ENCODE data around the gene GSC.
"Not testable (repeated sequence)": the region's sequence is repeated elsewhere in the genome, so short reads cannot be mapped to it uniquely, and the experiment has no call there.

Gene GSC

DNA sequence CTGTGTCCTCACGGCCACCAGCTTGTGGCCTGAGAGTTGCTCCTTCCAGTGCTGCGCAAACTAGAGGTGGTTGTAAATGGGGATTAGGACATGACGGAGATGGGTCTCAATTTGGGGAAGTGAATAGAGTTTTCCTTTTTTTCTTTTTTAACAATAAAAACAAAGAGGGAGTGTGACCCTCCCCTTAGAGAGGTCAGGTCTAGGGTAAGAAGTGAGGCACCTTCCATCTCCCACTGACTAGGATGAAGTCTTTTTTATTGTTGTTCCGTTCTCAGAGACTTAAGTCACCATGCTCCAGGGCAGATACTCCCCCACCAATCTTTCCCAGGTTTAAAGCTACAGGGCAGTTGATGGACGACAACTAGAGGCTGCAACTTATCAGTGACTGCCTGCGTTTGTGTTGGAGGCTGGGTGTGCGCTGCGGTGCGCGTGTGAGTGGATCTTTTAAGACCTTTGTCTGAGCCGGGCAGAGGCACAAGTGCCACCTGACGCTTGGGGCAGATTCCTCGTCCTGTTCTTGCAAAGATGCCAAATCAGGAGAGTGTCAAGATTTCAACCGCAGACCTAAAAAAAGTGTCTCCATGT lies 2.1 kb upstream of the GSC start:
- DNase-seq (ENCODE audit: low read depth), result no peak

DNA sequence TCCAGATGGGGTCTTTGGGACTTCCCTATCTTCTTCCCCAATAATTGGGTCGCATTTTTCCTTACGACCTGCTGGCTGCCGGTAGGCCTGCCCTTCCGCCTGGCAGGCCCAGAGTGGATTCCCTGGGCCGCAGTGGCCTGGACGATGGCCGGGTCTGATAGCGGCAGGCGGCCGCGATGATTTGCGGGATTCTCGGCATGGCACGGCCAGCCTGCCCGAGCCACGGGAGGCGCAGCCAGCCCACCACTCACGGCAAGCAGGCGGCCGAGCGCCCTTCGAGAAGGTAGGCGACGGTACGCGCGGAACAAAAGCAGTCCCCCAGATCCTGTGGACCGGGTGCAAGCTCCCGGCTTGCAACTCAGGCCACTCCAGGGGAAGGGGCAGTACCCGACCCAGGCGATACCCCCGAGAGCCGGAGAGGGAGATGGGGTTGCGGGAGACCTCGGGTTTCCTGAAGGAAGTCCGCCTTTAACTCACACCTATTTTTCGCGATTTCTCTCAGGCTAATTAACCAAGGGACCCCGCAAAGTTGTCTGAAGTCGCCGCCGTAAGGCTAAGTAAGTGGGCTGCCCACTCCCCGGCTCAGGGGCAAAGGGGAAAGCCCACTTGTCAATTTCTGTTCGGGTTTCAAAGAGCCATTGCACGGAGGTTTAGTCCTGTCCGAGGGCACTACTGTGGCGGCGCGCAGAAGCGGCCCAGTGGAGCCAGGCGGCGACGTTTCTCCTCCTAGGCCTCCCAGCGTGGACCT lies 1.4 kb upstream of the GSC start:
- DNase-seq (ENCODE audit: low read depth), result no peak

DNA sequence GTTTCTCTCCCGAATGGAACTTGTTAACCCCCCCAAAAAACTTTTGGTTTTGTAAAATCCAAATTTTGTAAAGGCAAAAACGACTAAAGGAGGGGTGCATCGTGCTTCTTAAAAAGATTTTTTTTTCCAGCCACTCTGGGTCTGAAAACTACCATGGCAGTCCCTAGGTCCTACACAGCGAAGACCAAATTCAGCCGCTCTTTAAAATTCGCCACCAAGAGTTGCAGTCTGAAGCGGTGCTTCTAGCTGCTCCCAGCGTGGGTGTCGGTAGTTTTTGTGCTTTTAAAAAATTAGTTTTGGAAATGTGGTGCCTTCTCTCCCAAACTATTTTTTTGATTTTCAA lies 873 bp upstream of the GSC start:
- no peak for DNase-seq (ENCODE audit: low read depth)

DNA sequence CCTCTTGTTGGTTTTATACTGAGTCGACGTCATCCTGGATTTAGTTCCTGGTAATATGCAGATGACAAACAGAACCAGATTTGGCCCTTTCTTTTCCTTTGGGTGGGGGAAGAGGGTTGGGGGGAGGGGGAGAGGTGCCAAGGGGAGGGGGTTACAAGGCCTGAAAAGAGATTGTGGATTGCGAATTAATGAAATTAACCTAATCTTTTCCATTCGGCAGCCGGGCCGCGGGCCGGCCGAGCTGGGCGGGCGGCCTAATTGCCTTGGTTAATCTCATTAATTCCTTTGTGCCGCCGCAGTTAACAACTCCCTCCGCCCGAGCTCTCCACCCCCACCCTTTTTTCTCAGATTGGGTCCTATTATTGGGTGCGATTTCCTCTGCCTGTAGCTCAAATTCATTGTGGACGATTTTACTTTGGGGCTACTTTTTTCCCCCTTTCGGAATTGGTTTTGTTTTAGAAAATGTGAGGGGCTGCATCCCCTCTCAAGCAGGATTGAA lies 387 bp upstream of the GSC start:
- DNase-seq (ENCODE audit: low read depth), result peak; percentile 59

DNA sequence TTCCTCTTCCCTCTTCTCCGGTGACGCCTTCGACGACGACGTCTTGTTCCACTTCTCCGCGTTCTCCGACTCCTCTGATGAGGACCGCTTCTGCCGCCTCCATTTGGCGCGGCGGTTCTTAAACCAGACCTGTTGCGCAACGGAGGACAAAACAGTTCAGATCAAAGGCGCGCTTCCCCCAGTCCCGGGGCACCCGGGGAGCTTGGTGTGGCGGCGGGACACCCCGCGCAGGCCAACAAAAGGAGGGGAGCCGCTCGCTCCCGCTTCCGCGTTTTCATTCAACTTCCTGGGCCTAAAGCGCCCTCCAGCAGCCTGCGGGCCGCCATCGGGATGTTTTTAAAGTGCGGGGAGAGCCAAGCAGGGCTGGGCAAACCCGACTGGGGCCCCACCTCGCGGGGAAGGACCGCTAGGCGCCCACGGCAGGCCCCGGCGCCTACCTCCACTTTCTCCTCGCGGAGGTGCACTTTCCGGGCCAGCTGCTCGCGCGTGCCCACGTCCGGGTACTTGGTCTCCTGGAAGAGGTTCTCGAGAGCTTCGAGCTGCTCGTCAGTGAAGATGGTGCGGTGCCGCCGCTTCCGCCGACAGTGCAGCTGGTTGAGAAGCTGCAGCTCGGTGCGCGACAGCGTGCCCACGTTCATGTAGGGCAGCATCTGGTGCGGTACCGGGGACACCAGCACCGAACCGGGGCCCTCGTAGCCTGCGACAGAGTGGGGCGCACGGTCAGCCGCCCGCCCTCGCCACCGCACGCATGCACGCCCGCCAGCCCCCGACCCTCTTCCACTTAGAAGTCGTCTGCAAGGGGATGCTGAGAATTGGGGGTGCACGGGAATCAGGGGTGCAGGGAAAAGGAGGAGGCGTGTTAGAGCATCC lies 1.2 kb downstream of the GSC start:
- no peak for DNase-seq (ENCODE audit: low read depth)

DNA sequence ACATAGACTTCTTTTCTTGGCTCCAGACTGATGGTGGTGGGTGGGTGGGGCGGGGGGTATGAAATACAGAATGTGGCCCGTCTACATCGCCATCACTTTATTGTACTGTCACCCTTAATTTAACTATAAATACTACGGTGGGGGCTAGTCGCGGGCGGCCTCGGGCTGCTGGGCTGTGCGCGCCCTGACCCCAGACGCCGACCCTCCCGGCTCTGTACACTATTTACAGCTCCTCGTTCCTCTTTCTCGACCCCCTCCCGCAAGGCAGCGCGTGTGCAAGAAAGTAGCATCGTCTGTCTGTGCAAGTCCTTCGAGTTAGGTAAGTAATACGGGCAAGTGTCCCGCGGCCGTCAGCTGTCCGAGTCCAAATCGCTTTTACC lies 1.8 kb downstream of the GSC start:
- no peak for DNase-seq (ENCODE audit: low read depth)

DNA sequence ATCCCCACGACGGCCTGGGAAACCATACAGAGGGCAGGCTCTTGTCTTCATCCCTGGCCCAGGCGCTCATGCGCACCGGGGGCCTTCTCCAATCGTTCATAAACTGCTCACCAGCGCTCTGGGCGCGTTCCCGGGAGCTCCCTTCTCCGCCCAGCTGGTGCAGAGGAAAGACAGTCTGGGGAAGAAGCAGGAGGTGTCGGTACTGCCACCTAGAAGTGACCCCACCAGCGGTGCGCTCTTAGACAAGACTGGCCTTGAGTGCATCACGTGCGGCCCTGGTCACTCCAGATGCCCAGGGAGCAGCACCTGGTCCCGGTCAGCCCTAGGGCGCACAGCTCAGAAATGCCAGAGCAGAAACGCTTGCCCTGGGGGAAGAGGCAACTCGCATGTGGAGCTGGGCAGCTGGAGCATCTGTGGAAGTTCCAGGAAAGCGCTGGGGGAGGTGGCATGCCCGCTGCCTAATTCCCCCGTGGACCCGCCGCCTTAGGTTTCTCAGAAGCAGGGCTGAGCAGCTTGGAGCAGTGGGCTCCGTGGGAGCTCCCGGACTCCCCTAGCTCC lies 2.5 kb downstream of the GSC start:
- no peak for DNase-seq (ENCODE audit: low read depth)

DNA sequence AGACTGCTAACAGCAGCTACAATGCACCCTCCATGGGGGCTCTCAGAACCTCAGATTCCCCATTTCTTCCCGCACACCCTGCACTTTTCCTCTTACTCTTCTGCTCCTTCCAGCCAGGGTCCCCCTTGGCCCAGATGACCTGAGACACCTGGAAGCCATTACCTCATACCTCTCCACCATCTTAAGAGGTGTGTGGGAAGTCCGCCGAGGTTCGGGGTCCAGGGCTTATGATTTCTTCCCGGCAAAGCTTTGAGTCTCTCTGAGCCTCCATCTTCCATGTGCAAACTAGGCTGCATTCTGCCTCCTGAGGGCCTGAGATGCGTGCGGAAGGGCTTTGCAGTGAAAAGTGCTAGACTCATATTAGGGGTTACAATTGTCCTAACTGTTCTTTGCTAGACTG lies 5.3 kb downstream of the GSC start:
- no peak for DNase-seq (ENCODE audit: low read depth)

DNA sequence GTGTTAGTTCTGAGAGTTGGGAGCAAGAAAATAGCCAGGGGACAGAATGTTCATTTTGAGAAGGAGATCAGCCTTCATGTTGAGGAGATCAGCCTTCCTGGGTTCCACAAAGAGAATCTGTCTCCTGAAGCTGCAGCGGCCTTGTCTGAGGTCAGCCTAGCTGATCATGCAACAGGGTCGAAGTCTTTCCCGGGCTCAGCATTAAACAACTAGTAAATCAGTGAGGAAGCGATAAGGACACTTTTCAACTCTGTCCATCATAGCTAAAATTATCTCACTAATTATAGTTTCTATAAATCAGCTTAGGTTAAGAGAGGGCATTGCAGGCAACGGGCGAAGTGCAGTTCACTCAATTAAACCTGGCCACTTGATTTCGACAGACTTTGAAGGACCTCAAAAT lies 7.5 kb downstream of the GSC start:
- no peak for DNase-seq (ENCODE audit: low read depth)

DNA sequence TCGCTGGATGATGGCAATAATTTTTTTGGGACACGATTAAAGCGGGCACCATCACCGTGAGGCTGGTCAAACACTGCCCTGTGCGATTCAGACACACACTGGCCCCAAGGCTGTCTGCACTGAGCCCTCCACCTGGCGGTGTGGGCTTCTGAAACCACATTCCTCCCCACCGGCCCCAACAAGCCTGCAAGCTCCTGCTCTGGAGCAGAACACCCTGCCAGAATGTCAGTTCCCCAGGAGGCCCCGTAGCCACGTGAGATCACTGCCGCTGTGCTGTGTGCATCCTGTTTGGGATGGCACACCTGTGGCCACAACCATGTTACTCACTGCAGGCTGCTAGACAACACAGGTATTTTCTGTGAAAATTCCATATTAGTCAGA lies 7.9 kb downstream of the GSC start:
- DNase-seq (ENCODE audit: low read depth), result no peak

DNA sequence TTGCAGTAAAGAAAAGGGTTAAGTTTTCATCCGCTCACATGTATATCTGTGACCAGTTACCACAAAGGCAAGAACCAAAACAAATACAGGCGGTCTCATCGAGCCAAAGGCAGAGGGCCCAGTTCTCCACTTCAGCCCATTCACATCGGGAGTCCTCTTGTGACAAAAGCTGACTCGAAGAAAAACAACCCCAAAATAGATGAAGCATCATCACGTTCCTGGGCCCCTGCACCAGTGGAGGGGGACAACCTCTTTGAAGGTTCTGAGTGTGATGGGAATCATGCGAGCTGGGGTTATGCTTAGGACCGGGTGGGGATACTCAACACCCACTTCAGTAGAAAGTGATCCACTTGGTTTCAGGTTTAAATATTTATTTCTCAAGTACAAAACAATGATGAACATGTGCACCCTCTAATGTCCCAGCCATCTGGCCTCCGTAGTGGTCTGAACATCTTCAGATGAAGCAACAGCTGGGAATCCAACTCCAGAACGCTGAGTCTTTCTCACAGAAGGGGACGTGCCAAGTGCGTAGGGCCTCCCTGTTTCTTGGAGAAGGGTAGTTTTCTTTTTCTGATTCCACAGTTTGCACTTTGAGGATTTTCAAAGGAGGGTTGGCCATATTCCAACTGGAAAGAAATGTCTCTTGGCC lies 8.4 kb downstream of the GSC start:
- DNase-seq (ENCODE audit: low read depth), result no peak

DNA sequence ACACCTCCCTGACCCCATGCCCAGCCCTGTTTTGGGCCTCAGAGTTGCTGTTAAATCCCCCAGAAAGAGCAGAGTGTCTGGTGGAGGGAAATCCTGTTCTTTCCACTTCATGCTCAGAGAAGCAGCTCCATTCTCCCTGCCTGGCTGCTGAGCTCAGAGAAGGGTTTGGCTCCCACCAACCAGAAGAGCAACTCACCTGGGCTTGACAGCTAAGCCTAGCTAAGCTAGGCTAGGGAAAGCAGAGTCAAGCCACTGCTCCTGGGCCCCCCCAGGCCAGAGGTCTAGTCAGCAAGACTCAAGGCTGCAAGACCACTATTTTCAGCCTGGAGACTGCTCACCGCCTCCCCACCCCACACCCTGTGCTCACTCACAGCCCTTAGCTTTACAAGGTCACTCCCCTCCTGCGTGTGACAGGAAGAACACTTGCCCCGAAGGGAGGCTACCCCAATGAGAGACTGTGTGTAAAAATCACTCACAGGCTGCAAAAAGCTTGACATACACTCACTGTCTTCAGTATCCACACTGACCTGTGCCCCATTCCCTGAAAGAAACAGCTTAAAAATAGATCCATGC lies 13.5 kb downstream of the GSC start:
- no peak for DNase-seq (ENCODE audit: low read depth)

DNA sequence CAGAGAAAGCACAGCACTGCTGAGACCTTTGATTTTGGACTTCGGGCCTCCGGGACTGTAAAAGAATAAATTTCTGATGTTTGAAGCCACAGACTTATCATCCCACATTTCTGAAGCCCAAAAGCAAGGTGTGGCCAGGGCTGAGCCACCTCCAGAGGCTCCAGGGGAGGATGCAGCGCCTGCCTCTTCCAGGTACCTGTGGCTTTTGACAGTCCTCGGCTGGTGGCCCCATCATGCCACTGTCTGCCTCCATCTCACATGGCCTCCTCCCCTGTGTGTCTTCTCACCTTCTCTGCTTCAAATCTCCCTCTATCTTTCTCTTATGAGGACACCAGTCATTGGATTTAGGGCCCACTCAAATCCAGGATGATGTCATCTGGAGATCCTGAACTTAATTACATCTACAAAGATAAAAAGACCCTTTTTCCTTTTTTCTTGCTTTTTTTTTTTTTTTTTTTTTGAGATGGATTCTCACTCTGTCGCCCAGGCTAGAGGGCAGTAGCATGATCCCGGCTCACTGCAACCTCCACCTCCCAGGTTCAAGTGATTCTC lies 15.4 kb downstream of the GSC start:
- DNase-seq (ENCODE audit: low read depth), result no peak

DNA sequence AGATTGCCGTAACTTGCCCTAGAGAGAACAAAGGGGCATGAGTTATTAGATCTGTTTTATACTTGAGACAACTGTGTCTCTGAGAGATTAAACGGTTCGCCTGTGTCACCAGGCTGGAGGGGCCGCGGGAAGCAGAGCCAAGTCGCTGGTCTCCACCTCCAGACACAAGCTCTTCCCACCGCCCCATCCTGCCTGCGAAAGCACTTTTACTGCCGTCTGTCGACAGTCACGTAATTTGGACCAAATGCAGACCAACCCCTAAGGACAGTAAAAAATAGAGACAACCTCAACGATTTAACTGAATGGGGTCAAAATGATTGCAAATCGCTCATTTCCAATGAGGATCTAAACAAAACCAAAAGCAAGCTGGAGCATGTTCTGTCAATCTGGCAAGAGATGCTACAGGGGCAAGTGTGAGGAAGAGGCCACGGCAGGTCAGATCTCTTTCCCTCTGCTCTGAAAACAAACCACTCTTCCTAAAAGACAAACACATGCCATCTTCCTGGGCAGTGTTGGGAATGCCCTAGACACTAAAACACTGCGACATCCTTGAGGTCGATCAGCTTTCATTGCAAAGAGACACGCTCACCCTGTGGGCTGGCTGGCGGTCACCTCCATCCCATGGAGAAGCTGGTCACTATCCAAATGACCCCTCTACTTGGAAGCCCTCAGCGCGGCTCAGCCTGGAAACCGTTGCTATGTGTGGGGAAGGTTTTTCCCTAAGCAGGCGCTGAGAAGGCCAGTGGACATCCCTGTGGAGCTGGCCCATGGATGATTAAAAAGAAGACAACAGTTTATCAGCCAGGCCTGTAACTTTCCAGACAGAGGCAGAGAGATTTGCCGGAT lies 17.1 kb downstream of the GSC start:
- DNase-seq (ENCODE audit: low read depth), result no peak

DNA sequence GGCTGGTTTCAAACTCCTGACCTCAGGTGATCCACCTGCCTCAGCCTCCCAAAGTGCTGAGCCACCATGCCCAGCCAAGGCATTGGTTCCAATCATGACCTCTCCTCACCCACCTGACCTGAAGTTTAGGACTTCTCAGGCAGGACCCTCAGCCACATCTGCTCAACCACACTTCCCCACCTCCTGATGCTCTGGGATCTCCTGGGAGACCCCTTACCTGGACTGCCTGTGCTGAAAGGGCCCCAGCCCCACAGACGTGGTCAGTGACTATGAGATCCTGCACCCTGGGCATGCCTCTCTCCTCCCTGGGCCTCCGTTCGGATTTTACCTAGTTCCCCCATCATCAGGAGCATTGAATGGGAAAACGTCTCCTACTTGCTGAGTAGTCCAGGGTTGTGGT lies 18.0 kb downstream of the GSC start:
- DNase-seq (ENCODE audit: low read depth), result no peak

DNA sequence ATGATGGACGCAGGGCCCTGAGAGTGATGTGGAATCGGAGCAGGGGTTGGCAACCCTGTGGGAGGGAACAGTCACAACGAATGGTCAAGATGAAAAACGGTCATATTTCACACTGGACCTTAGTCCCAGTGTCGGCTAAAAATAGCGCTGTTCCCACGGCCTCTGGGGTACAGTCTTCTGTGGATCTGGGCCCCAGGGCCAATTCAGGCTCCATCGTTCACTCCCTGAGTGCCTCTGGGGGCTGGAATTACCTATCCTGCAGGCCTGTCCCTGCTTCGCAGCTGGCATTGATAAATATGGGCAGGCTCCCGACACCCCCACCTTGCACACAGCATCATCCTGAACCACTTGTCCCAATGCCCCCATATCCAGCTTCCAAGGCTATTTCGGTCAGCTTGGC lies 18.6 kb downstream of the GSC start:
- DNase-seq (ENCODE audit: low read depth), result no peak

DNA sequence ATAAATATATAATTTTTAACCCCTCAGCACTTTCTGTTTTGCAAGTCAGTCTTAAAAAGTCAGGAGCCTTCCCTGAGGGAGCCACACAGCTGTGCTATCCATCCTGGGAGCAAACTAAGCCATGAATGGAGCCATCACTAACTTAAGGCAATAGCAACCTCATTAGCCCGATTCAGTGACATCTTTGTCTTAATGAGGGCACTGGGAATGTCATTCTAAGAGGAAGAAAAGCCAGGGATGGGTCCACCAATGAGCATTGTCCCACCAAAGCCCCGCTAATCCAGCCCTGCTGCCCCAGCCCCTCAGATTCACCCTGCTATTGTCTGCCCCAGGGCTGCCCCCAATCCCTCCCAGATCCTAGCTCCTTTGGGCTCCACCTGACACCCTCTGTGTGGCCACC lies 19.5 kb downstream of the GSC start:
- no peak for DNase-seq (ENCODE audit: low read depth)

DNA sequence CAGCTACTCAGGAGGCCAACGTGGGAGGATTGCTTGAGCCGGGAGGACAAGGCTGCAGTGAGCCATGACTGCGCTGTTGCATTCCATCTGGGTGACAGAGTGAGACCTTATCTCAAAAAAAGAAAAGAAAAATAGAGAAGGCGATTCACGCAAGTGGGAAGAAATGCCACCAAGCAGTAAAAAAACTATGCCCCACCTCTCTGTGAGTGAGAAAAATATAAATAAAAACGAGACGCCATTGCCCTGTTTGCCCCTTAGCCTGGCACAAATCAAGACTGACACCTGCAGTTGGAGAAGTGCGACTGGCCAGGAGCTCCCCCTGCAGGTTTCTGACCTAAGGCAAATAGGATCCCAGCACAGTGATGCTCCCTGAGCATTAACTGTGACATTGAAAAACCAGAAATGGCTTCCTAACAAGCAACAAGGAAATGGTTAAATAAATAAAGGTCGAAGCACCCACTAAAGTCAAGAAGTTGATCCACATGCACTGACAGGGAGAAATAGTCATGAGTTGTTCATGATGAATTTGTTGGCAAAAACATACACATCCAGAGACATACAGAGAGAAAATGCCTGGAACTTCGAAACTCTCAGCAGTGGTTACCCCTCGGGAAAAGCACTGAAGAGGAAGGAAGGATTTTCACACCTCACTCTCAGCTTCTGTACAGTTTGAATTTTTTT lies 21.1 kb downstream of the GSC start:
- DNase-seq (ENCODE audit: low read depth), result no peak

DNA sequence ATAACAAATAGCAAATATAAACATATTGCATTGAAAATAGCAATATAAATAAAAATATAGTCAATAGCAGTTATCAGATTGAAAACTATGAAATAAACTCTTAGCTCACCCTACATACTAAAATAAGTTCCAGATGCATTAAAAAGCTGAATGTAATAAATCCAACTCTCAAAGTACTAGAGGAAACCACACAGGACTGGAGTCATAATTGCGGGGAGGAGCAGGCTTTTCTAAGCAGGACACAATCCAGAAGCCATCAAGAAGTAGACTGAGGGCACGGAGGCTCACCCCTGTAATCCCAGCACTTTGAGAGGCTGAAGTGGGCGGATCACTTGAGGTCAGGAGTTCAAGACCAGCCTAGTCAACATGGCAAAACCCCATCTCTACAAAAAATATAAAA lies 22.2 kb downstream of the GSC start:
- DNase-seq (ENCODE audit: low read depth), result no peak

DNA sequence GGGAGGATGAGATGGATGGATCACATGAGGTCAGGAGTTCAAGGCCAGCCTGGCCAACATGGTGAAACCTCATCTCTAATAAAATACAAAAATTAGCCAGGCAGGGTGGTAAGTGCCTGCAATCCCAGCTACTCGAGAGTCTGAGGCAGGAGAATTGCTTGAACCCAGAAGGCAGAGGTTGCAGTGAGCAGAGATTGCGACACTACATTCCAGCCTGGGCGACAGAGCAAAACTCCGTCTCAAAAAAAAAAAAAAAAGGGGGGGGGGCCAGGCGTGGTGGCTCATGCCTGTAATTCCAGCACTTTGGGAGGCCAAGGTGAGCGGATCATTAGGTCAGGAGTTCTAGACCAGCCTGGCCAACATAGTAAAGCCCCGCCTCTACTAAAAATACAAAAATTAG lies 22.8 kb downstream of the GSC start:
- DNase-seq (ENCODE audit: low read depth), result not testable (repeated sequence)

Measured in stromal cell of bone marrow (primary cell).